Pancreas (tissue), 10 donors: ENCODE measurements around the gene AJUBA. TPM values are rescaled to one million over a fixed set of nuclear protein-coding genes. Genes with fewer than 3 reads are reported as not detected.

Source experiments
- ATAC-seq, 4 donors: fragments of 200-7000 bp; cut with Tn5 transposase; one replicate each; pipeline versions ENCODE4 v1.8.0 to v1.9.1; 2020; ENCODE audit warnings: mild to moderate bottlenecking in 4 of 4, moderate library complexity in 4 of 4
- DNase-seq, 6 donors: peaks; one replicate each; pipeline ENCODE4 v3.0.0-alpha.2; 2020
- FAIRE-seq: peaks from 2 replicates; lab custom pipeline; 2012; peaks lifted over from hg19 to GRCh38; lab: Jason Lieb, UNC
- H3K27ac ChIP-seq, 4 donors: fragments of 200-600 bp; sonication (generic); 1 replicate in 3 of 4; 2 replicates in 1 of 4; pipeline versions ENCODE4 v1.5.0 to v1.8.0; 2020
- H3K27me3 ChIP-seq, 4 donors: fragments of 200-600 bp; one replicate each; pipeline ENCODE4 v1.8.0; 2021
- H3K36me3 ChIP-seq, 3 donors: fragments of 200-600 bp; sonication (generic) in 1 of 3; one replicate each; pipeline versions ENCODE4 v1.5.0 to v1.8.0; 2020 to 2021
- H3K4me1 ChIP-seq, 3 donors: fragments of 200-600 bp; one replicate each; pipeline ENCODE4 v1.8.0; 2021
- H3K4me3 ChIP-seq, 4 donors: fragments of 200-600 bp; sonication (generic) in 2 of 4; one replicate each; pipeline versions ENCODE4 v1.5.0 to v1.8.0; 2020 to 2021
- H3K9me3 ChIP-seq, 4 donors: fragments of 200-600 bp; one replicate each; pipeline ENCODE4 v1.8.0; 2021
- WGBS, 2 donors: extraction: QIAGEN DNeasy Blood & Tissue Kit; methylation state at CpG; one replicate each; pipeline ENCODE4 v1.1.7; 2013; 5-methylcytosine and 5-hydroxymethylcytosine counted together
- intact Hi-C, 3 donors: fragments of 100-400 bp; cut with DNase I; formaldehyde crosslinking; loops; one replicate each; pipeline versions ENCODE4 v1.11.1 to v1.14.2; 2022
- polyA plus RNA-seq, 2 donors: library from polyadenylated mRNA; stranded (reverse); fragments of 200-250 nt; gene quantifications; one replicate each; pipeline ENCODE4 v1.2.3, GENCODE V29; 2013
- total RNA-seq, 6 donors: library from RNA; stranded (reverse); fragmentation: NEBNext Ultra II Directional in 4 of 6; extraction: Animal tissue kit (Norgen Biotek cat#: 25700) in 4 of 6; gene quantifications; one replicate each; pipeline versions ENCODE4 v1.2.1 to v1.2.4, GENCODE V29; 2021 to 2023
- TF ChIP-seq, protein P1 (sequence below), 4 donors: fragments of 200-600 bp; sonication (generic) in 3 of 4; IDR thresholded peaks; one replicate each; pipeline versions ENCODE4 v1.5.0 to v1.8.0; 2021; ENCODE audit warnings: antibody characterized with exemption in 4 of 4
- donor health status: healthy with polysubstance abuse.
- donor health status: DM: no; HTN: no; CAD: no; lungs with moderate emphysema.
- donor health status: DM: no; HTN: no; CAD: no.
- donor health status: control.
- donor health status: control.
- donor health status: Bipolar disorder and iron deficiency.
- donor health status: DM: yes; HTN: yes; CAD: no.
- donor health status: DM: no; HTN: no; CAD: no.
- donor health status: DM: no; HTN: no; CAD: no.
- donor health status: DM: yes; HTN: yes; CAD: no.

Gene AJUBA
- 10 to 100 TPM in 2 of 6 donors, 1 to 10 TPM in 4; 5.4 to 17.8 (median 9.1) TPM for total RNA-seq
- polyA plus RNA-seq, result 1 to 10 TPM; 6.3 to 9.5 TPM

DNA sequence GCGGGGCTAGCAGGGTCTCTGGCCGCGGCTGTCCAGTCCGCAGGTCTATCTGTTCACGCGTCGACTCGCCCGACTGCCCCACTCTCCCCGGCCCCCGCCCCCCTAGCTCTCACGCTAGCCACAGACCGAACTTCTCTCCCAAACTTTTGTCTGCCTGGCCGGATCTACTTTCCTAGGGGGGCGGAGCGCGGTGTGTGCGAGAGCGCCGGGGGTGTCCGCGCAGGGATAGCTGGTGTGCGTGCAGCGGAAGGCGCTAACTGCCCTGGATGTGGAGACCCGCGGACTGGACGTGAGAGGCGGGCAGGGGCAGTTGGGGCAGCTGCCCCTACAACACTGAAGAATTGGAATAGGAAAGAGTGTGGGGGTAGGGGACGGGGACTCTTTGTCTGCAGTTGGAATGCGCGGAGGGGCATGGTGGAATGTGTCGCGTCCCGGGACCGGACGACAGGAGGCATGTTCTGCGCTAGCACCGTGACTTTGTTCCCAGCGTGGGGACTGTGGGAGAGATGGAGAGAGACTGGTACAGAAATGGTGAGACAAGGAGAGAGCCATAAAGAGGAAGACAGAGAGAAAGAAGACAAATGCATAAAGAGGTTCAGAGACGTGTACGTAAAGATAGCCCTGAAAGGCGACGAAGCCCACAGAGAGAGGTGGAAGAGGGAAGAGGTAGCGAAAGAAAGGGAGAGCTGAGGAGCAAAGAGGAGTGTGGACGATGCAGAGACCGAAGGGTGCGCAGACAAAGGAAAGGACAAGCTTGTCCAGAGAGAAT, at the start of gene AJUBA:
TSS of gene AJUBA (minus strand) at position 75 of the 769 bp plus-strand sequence. CDS start 285 bp downstream, outside the sequence.
- Histone ChIP-seq H3K36me3 (no peaks in the 10 kb centered on the region), H3K4me1 (peaks cover 13 to 23% (median 13%) of the 10 kb centered on the region in 3 donors), H3K27ac (peak within 1 kb of the TSS; percentile 24 to 70 (median 56)), H3K4me3 (peak within 1 kb of the TSS; percentile 59 to 74 (median 72)), H3K9me3 (no peaks in the 10 kb centered on the region), H3K27me3 (no peaks in the 10 kb centered on the region)
- FAIRE-seq (no peak), DNase-seq (peak; percentile 81 to 92 (median 85)), ATAC-seq (peak; percentile 71 to 83 (median 78))
- 0 to 1% methylated on average over 48 of the region's 48 CpGs for WGBS, 2 donors
- intact Hi-C loops, result no loop called here
- TF ChIP-seq, protein P1, sequence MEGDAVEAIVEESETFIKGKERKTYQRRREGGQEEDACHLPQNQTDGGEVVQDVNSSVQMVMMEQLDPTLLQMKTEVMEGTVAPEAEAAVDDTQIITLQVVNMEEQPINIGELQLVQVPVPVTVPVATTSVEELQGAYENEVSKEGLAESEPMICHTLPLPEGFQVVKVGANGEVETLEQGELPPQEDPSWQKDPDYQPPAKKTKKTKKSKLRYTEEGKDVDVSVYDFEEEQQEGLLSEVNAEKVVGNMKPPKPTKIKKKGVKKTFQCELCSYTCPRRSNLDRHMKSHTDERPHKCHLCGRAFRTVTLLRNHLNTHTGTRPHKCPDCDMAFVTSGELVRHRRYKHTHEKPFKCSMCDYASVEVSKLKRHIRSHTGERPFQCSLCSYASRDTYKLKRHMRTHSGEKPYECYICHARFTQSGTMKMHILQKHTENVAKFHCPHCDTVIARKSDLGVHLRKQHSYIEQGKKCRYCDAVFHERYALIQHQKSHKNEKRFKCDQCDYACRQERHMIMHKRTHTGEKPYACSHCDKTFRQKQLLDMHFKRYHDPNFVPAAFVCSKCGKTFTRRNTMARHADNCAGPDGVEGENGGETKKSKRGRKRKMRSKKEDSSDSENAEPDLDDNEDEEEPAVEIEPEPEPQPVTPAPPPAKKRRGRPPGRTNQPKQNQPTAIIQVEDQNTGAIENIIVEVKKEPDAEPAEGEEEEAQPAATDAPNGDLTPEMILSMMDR (IDR thresholded peaks at IDR 0.05), result no peak

DNA sequence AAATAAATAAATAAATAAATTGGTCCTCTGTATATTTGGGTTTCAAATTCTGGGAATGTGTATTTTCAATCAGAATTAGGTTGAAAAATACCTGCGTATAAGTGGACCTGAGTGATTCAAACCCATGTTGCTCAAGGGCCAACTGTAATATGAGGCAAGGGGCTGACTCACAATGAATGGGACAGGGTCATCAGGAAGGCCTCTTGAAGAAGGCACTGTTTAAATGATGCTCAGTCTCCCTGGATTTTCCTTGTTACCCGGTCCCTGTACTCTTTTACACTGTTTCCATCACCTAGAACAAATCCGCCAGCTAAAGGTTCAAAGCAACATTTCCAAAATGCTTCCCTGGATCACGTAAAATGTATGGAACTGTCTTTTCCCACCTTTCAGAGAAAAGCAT, 48.6 kb upstream of the AJUBA start:
- Histone ChIP-seq H3K36me3 (peaks cover 0 to 12% (median 4%) of the 10 kb centered on the region in 3 donors), H3K4me1 (peaks cover 0 to 7% (median 5%) of the 10 kb centered on the region in 3 donors), H3K4me3 (no peak overlapping the region), H3K9me3 (no peaks in the 10 kb centered on the region), H3K27me3 (no peaks in the 10 kb centered on the region), H3K27ac (no peak overlapping the region)
- DNase-seq (no peak), ATAC-seq (no peak), FAIRE-seq (no peak)
- intact Hi-C loops, result no loop called here
- TF ChIP-seq, protein P1 (IDR thresholded peaks at IDR 0.05), result no peak
- 93 to 98% methylated on average over 4 of the region's 4 CpGs for WGBS, 2 donors

DNA sequence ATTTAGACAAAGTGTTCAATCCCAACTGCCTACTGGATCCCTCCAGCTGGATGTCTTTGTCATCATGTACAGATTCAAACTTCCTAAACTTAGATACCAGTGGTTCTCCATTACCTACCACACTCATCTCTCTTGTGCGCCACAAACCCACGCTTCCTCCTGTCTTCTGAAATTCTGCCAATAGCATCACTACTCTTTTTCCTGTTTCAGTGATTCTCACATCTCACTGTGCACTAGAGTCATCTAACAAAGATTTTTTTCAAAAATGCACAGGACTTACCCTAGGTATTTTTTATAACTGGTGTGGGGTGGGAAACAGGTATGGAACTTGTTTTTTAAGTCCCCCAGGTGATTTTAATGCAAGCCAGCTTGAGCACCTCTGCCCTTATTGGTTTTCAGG, 46.4 kb upstream of the AJUBA start:
- TF ChIP-seq, protein P1 (IDR thresholded peaks at IDR 0.05), result no peak
- Histone ChIP-seq H3K36me3 (peaks cover 0 to 21% (median 12%) of the 10 kb centered on the region in 3 donors), H3K9me3 (no peaks in the 10 kb centered on the region), H3K4me3 (no peak overlapping the region), H3K27me3 (no peaks in the 10 kb centered on the region), H3K27ac (no peak overlapping the region), H3K4me1 (peaks cover 0 to 5% (median 5%) of the 10 kb centered on the region in 3 donors)
- FAIRE-seq (no peak), ATAC-seq (no peak), DNase-seq (no peak)
- WGBS, 2 donors, result 78 to 91% methylated on average over 2 of the region's 2 CpGs
- intact Hi-C loops, result no loop called here

DNA sequence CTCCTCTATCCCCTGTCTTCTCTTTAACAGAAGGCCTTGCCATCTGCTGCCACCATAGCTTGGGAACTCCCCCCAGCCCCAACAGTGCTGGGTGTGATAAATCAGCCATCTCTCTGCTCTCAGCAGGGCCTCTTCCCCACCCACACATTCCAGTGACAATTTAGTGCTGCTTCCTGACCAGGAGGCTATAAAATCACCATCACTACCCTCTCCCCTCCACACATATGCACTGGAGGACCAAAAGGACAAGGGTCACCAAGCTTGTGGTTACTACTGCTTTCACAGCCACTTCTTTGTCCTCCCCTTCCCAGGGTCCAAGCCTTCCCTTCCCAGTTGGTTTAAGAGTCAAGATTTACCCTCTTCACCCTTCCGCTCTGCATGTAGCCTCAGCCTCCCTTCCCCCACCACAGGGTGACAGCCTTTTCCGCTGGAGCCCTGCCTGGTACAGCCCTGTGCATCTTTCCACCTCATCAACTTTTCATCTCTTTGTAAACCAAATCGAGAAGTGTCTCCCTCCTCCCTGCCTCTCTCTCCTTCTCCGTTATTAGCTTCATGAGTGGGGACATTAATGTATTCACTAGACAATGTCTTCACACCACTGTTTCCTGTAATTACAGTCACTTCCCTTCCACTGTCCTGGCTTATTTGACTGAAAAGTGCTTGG, 42.9 kb upstream of the AJUBA start:
- TF ChIP-seq, protein P1 (IDR thresholded peaks at IDR 0.05), result no peak
- no peaks in the 10 kb centered on the region for H3K9me3 ChIP-seq
- no peaks in the 10 kb centered on the region for H3K4me1 ChIP-seq
- ATAC-seq, result peak in 2 of 4 donors; percentile 39 to 59
- WGBS, 2 donors, result 81 to 82% methylated on average over 4 of the region's 4 CpGs
- no peaks in the 10 kb centered on the region for H3K27me3 ChIP-seq
- no peak for FAIRE-seq
- DNase-seq, result no peak
- no peak overlapping the region for H3K4me3 ChIP-seq
- intact Hi-C loops, result no loop called here
- no peak overlapping the region for H3K27ac ChIP-seq
- H3K36me3 ChIP-seq, result peaks cover 0 to 15% (median 9%) of the 10 kb centered on the region in 3 donors
